Mesenchymal stem cell (in vitro differentiated cells and primary cell): ENCODE measurements around the gene KRTAP4-6.
"Not testable (repeated sequence)": the region's sequence is repeated elsewhere in the genome, so short reads cannot be mapped to it uniquely, and the experiment has no call there.

Source experiments
- DNase-seq: peaks from one replicate; pipeline ENCODE4 v3.0.0-alpha.2; 2013
- H2AFZ ChIP-seq: one replicate; pipeline ENCODE4 v1.6.1; 2013; ENCODE audit warnings: low read depth, mild to moderate bottlenecking, control low read depth, inconsistent platforms, low read length, moderate library complexity
- H2AK5ac ChIP-seq: 2 replicates; pipeline ENCODE4 v1.6.1; 2013; ENCODE audit warnings: low read length, moderate library complexity, mild to moderate bottlenecking, inconsistent platforms; ENCODE audit not compliant: severe bottlenecking
- H2BK120ac ChIP-seq: one replicate; pipeline ENCODE4 v1.6.1; 2013; ENCODE audit warnings: low read depth, mild to moderate bottlenecking, inconsistent platforms, low read length, moderate library complexity
- H2BK12ac ChIP-seq, 2 experiments: one replicate each; pipeline ENCODE4 v1.6.1; 2013; ENCODE audit warnings: inconsistent platforms in 2 of 2, low read length in 2 of 2, mild to moderate bottlenecking in 2 of 2, moderate library complexity in 2 of 2, control low read depth in 1 of 2
- H2BK15ac ChIP-seq: one replicate; pipeline ENCODE4 v1.6.1; 2013; ENCODE audit warnings: mild to moderate bottlenecking, low read depth, inconsistent platforms; ENCODE audit not compliant: poor library complexity, severe bottlenecking
- H2BK5ac ChIP-seq: 2 replicates; pipeline ENCODE4 v1.6.1; 2013; ENCODE audit warnings: low read depth, mild to moderate bottlenecking, low read length, control low read depth, inconsistent platforms; ENCODE audit not compliant: poor library complexity, severe bottlenecking
- H3K14ac ChIP-seq, 2 experiments: one replicate each; pipeline ENCODE4 v1.6.1; 2013; ENCODE audit warnings: inconsistent platforms in 2 of 2, low read length in 2 of 2, control low read depth in 1 of 2, mild to moderate bottlenecking in 1 of 2, moderate library complexity in 1 of 2
- H3K18ac ChIP-seq, 2 experiments: one replicate each; pipeline ENCODE4 v1.6.1; 2013; ENCODE audit warnings: inconsistent platforms in 2 of 2, low read length in 2 of 2, control low read depth in 1 of 2, low read depth in 1 of 2, mild to moderate bottlenecking in 1 of 2
- H3K23ac ChIP-seq, 2 experiments: one replicate each; pipeline ENCODE4 v1.6.1; 2013; ENCODE audit warnings: inconsistent platforms in 2 of 2, low read length in 2 of 2, mild to moderate bottlenecking in 2 of 2, moderate library complexity in 2 of 2, control low read depth in 1 of 2
- H3K27ac ChIP-seq: 2 replicates; pipeline ENCODE4 v1.5.1; 2013; ENCODE audit warnings: mild to moderate bottlenecking, moderate library complexity, low read length, control low read depth, inconsistent platforms; ENCODE audit not compliant: poor library complexity, severe bottlenecking
- H3K27me3 ChIP-seq, 2 experiments: 2 replicates each; pipeline versions ENCODE4 v1.6.1 to v1.7.0; 2013; ENCODE audit warnings: low read length in 2 of 2, mild to moderate bottlenecking in 2 of 2, moderate library complexity in 2 of 2, control low read depth in 1 of 2, inconsistent platforms in 1 of 2; ENCODE audit not compliant: control insufficient read depth in 1 of 2, insufficient read depth in 1 of 2
- H3K36me3 ChIP-seq, 2 experiments: 2 replicates each; pipeline versions ENCODE4 v1.6.1 to v1.7.0; 2013; ENCODE audit warnings: low read length in 2 of 2, control low read depth in 1 of 2, inconsistent platforms in 1 of 2, low read depth in 1 of 2, mild to moderate bottlenecking in 1 of 2; ENCODE audit not compliant: insufficient read depth in 2 of 2, control insufficient read depth in 1 of 2
- H3K4ac ChIP-seq, 2 experiments: one replicate each; pipeline ENCODE4 v1.6.1; 2013; ENCODE audit warnings: inconsistent platforms in 2 of 2, low read length in 2 of 2, mild to moderate bottlenecking in 2 of 2, moderate library complexity in 2 of 2, control low read depth in 1 of 2, low read depth in 1 of 2
- H3K4me1 ChIP-seq: 2 replicates; pipeline ENCODE4 v1.6.1; 2013; ENCODE audit warnings: low read depth, low read length, control low read depth; ENCODE audit not compliant: control insufficient read depth, insufficient read depth
- H3K4me2 ChIP-seq: 2 replicates; pipeline ENCODE4 v1.6.1; 2013; ENCODE audit warnings: low read length, mild to moderate bottlenecking, inconsistent platforms; ENCODE audit not compliant: poor library complexity, severe bottlenecking
- H3K4me3 ChIP-seq, 2 experiments: 2 replicates each; pipeline versions ENCODE4 v1.5.1 to v1.7.0; 2013; ENCODE audit warnings: low read length in 2 of 2, mild to moderate bottlenecking in 2 of 2, control low read depth in 1 of 2, low read depth in 1 of 2; ENCODE audit not compliant: insufficient read depth in 1 of 2
- H3K79me1 ChIP-seq: replicated peaks from 2 replicates; pipeline ENCODE4 v1.6.1; 2013; ENCODE audit warnings: mild to moderate bottlenecking, control low read depth, low read length, inconsistent platforms; ENCODE audit not compliant: poor library complexity, severe bottlenecking
- H3K9ac ChIP-seq: 2 replicates; pipeline ENCODE4 v1.7.0; 2013; ENCODE audit warnings: mild to moderate bottlenecking, low read length, moderate library complexity
- H3K9me3 ChIP-seq: 2 replicates; pipeline ENCODE4 v1.7.0; 2013; ENCODE audit warnings: mild to moderate bottlenecking, low read length; ENCODE audit not compliant: control insufficient read depth
- H4K8ac ChIP-seq: one replicate; pipeline ENCODE4 v1.6.1; 2013; ENCODE audit warnings: inconsistent platforms, mild to moderate bottlenecking, low read length, moderate library complexity
- H4K91ac ChIP-seq: one replicate; pipeline ENCODE4 v1.6.1; 2013; ENCODE audit warnings: mild to moderate bottlenecking, low read length, inconsistent platforms
- WGBS: methylation state at CpG from one replicate; pipeline ENCODE4 v1.1.7; 2013; ENCODE audit warnings: mixed read lengths; 5-methylcytosine and 5-hydroxymethylcytosine counted together

Gene KRTAP4-6

DNA sequence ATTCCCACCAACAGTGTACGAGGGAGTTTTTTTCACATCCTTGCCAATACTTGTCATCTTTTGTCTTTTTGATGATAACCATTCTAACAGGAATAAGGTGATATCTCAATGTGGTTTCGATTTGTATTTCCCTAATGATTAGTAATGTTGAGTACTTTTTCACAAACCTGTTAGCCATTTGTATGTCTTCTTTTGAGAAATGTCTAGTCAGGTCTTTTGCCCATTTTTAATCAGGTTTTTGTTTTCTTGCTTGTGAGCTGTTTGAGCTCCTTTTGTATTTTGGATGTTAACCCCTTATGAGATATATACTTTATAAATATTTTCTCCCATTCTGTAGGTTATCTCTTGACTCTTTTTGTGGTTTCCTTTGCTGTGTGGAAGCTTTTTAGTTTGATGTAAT lies 11.2 kb upstream of the KRTAP4-6 start:
- H3K4ac ChIP-seq, result no peak overlapping the region
- H4K91ac ChIP-seq, result no peak overlapping the region
- H4K8ac ChIP-seq, result no peak overlapping the region
- H3K27ac ChIP-seq, result no peak overlapping the region
- no peak overlapping the region for H3K14ac ChIP-seq
- H3K4me3 ChIP-seq, result no peak overlapping the region
- H3K36me3 ChIP-seq, result no peaks in the 10 kb centered on the region
- H3K4me1 ChIP-seq, result no peaks in the 10 kb centered on the region
- H2AK5ac ChIP-seq, result no peak overlapping the region
- H2AFZ ChIP-seq, result no peak overlapping the region
- H2BK5ac ChIP-seq, result no peak overlapping the region
- H2BK12ac ChIP-seq, result no peak overlapping the region
- no peaks in the 10 kb centered on the region for H3K79me1 ChIP-seq
- H2BK15ac ChIP-seq, result no peak overlapping the region
- H2BK120ac ChIP-seq, result no peak overlapping the region
- no peaks in the 10 kb centered on the region for H3K9me3 ChIP-seq
- H3K23ac ChIP-seq, result no peak overlapping the region
- no peak overlapping the region for H3K18ac ChIP-seq
- H3K27me3 ChIP-seq, result no peaks in the 10 kb centered on the region
- DNase-seq, result no peak
- no peak overlapping the region for H3K4me2 ChIP-seq
- WGBS, result 86% methylated on average over 1 of the region's 2 CpGs
- H3K9ac ChIP-seq, result no peak overlapping the region

DNA sequence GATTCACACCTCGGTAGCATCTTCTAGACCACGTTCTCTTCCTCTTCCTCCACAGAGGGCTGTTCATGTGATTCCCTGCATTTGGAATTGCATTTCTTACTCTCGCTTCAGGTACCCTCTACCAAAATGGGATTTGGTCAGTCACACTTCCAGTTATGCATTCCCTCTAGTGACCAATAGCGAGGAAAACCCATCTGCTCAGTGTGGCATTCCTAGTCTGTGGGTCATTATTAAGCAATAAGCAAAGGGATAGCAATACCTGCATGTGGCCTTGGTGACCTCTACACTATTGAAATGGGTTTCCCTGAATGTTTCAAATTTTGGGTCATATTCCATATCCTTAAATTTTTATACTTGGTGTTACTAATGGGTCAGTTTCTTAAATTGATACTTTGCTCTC lies 9.7 kb upstream of the KRTAP4-6 start:
- H2BK5ac ChIP-seq, result no peak overlapping the region
- no peak overlapping the region for H3K23ac ChIP-seq
- no peaks in the 10 kb centered on the region for H3K36me3 ChIP-seq
- H3K4me3 ChIP-seq, result no peak overlapping the region
- H3K18ac ChIP-seq, result no peak overlapping the region
- no peaks in the 10 kb centered on the region for H3K4me1 ChIP-seq
- H2BK12ac ChIP-seq, result no peak overlapping the region
- H2BK120ac ChIP-seq, result no peak overlapping the region
- H3K4ac ChIP-seq, result no peak overlapping the region
- no peaks in the 10 kb centered on the region for H3K9me3 ChIP-seq
- no peak overlapping the region for H4K8ac ChIP-seq
- no peak overlapping the region for H3K9ac ChIP-seq
- no peaks in the 10 kb centered on the region for H3K27me3 ChIP-seq
- no peak overlapping the region for H4K91ac ChIP-seq
- H3K4me2 ChIP-seq, result no peak overlapping the region
- no peak overlapping the region for H3K14ac ChIP-seq
- H3K27ac ChIP-seq, result no peak overlapping the region
- no peak for DNase-seq
- H2BK15ac ChIP-seq, result no peak overlapping the region
- no peak overlapping the region for H2AFZ ChIP-seq
- no peaks in the 10 kb centered on the region for H3K79me1 ChIP-seq
- H2AK5ac ChIP-seq, result no peak overlapping the region
- 89% methylated on average over 3 of the region's 4 CpGs for WGBS

DNA sequence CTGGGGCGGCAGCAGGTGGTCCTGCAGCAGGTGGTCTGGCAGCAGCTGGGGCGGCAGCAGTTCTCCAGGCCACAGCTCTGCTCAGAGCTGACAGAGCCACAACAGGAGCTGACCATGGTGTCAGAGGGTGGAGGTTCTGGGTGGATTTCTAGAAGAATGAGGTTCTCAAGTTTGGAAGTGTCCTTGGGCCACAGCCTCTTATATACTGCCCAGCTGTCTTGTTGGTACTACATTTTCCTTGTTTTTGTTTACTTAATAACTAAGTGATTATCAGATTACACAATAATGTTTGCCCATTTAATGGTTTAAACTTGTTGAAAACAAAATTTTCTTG lies 9.3 kb upstream of the KRTAP4-6 start, which contains the start of gene KRTAP4-5:
KRTAP4-5 (minus strand) TSS at position 174 of the 334 bp plus-strand sequence; CDS start at position 116, 58 bp downstream.
- Histone ChIP-seq H3K4me2 (no peak within 1 kb of the TSS), H2AK5ac (no peak within 1 kb of the TSS), H3K27ac (no peak within 1 kb of the TSS), H3K23ac (no peak within 1 kb of the TSS), H3K18ac (no peak within 1 kb of the TSS), H2AFZ (no peak within 1 kb of the TSS), H2BK15ac (no peak within 1 kb of the TSS), H3K9ac (no peak within 1 kb of the TSS), H3K9me3 (no peaks in the 10 kb centered on the region), H3K4ac (no peak within 1 kb of the TSS), H3K27me3 (no peaks in the 10 kb centered on the region), H2BK12ac (no peak within 1 kb of the TSS), H3K79me1 (no peaks in the 10 kb centered on the region), H2BK5ac (no peak within 1 kb of the TSS), H4K91ac (no peak within 1 kb of the TSS), H4K8ac (no peak within 1 kb of the TSS), H3K4me1 (no peaks in the 10 kb centered on the region), H2BK120ac (no peak within 1 kb of the TSS), H3K36me3 (no peaks in the 10 kb centered on the region), H3K14ac (no peak within 1 kb of the TSS), H3K4me3 (no peak within 1 kb of the TSS)
- 47% methylated on average over 2 of the region's 2 CpGs for WGBS
- no peak for DNase-seq

DNA sequence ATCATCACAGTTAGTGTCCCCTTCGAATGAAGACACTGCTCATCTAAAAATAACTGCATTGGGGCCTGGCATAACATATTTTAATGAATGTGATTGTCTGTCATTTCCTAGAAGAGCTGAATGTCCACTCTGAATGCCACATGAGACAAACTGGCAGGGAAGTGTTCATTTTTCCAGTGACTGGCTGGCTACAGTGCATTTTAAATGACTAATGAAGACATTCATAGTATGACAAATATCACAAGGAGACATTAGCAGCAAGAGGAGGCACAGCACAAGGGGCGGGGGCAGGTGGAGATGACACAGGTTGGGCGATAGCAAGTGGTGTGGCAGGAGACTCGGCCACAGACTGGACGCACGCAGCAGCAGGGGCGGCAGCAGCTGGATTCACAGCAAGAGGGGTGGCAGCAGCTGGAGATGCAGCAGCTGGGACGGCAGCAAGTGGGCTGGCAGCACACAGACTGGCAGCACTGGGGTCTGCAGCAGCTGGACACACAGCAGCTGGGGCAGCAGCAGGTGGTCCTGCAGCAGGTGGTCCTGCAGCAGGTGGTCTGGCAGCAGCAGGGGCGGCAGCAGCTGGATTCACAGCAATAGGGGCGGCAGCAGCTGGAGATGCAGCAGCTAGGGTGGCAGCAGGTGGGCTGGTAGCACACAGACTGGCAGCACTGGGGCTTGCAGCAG lies 8.8 kb upstream of the KRTAP4-6 start:
- not testable (repeated sequence) for H2BK12ac ChIP-seq
- WGBS, result 80% methylated on average over 10 of the region's 10 CpGs

More for the DNA sequence above, 8.8 kb upstream of the KRTAP4-6 start:
- H3K18ac ChIP-seq, H3K27me3 ChIP-seq, H2BK5ac ChIP-seq, DNase-seq, H2AFZ ChIP-seq, H3K27ac ChIP-seq, H3K4me3 ChIP-seq, H3K4ac ChIP-seq, H4K8ac ChIP-seq, H3K23ac ChIP-seq, H3K9ac ChIP-seq, H3K14ac ChIP-seq, H3K9me3 ChIP-seq, H3K36me3 ChIP-seq, H4K91ac ChIP-seq, H2BK120ac ChIP-seq, H3K4me1 ChIP-seq, H3K4me2 ChIP-seq, H3K79me1 ChIP-seq, H2BK15ac ChIP-seq, H2AK5ac ChIP-seq: not testable (repeated sequence)
